HTERT RPE-1 (cell line): ENCODE results near the gene LGALS7B.
"Not testable (repeated sequence)": the region's sequence is repeated elsewhere in the genome, so short reads cannot be mapped to it uniquely, and the experiment has no call there.

Experiments
- in situ Hi-C: fragments of 300-500 bp; cut with MboI; formaldehyde crosslinking; loops from 4 replicates; pipeline ENCODE4 v1.14.3; 2020; ENCODE audit warnings: low sequenced_read_pairs

LGALS7B gene

DNA sequence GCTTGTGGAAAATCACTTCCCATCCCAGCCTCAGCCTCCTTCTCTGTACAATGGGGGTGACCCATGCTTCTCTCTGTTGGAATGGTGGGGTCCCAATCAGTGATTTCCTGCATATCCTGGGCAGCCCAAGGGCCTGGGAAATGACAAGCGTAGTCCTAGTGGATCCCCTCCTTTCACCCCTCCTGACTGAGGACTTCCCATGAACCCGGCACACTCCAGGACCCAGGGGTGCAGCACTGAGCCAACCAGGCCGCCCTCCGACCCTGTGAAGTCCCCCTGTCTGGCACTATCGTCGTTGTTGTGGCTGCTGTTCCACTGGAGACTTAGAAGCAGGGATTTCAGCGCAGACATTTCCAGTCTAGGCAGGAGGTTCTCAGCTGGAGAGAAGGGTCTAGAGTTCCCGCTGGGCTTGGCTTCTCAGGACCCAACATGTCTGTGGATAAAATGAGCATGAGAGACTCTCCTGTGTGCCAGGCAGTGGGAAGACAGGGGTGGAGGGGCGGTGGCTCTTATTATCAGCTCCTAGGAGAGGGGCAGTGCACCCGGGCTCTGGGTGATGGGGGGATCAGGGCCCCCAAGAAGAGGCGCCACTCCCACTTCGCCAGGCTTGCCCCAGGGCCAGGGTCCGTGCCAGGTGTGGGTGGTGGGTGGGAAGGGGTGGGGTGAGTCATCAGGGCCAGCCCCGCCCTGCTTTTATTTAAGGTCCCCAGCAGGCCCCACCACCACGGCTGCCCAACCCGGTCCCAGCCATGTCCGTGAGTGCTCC, at the start of gene LGALS7B:
LGALS7B (plus strand) TSS at position 723 of the 766 bp plus-strand sequence; CDS start at position 750, 27 bp downstream.
- in situ Hi-C loops = no loop called here

DNA sequence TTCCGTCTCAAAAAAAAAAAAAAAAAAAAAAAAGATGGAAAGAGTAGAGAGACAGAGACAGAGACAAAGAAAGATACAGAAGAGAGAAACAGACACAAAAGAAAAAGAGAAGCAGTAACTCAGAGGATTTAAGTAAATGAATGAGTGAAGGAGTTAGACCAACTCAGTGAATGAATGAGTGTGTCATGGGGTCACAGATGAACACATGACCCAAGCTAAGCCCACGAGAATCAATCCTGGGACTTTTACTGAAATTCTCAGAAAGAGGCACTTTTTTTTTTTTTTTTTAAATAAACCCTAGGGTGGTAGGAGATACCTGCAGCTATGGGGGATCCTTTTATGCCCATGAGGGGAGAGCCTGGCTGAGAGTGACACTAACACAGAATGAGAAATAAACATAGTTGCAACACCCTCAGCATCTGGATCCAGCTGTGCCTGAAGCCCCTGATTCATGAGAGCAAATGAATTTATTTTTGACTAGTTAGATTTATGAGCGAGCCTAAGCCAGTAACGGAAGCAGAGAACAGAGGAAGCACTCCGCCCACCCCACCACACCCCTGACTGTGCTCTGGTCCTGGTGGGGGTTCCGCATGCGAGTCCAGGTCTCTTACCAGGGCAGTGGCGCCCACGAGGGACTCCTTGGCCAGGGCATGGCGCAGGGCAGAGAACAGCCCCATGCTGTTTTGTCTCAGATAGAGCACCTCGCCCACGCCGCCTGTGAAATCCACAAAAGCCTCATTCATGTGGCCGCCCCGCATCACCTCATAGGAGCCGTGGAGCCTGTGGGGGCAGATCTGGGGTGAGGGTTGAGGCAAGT, 49.4 kb upstream of the LGALS7B start:
- in situ Hi-C loops = no loop called here

DNA sequence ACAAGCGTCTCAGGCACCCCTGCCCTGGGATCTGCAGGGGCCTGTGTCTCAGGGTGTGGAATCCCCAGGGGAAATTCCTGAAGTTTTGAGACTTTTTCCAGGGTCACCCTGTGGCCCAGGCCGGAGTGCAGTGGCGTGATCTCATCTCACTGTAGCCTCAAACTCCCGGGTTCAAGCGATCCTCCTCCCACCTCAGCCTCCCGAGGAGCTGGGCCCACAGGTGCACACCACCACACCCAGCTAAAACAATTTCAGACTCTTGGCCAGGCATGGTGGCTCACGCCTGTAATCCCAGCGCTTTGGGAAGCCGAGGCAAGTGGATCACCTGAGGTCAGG, 48.8 kb upstream of the LGALS7B start:
- in situ Hi-C loops = no loop called here

DNA sequence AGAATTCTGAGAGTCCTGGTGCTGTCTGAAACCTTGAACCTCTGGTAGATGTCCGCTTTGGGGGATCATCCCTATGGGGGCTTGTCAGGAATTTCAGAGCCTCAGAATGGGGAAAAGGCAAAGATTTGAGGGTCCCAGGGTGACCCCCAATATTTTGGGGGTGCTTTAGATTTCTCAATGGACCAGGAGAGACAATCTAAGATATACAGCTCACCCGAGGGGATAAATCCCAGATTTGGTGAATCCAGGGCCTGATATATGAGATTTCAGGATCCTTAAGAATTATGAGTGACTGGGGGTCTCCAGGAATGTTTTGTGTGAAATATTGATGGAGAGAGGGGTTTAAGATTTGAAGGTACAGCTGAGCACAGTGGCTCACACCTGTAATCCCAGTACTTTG, 48.1 kb upstream of the LGALS7B start:
- in situ Hi-C loops = no loop called here

DNA sequence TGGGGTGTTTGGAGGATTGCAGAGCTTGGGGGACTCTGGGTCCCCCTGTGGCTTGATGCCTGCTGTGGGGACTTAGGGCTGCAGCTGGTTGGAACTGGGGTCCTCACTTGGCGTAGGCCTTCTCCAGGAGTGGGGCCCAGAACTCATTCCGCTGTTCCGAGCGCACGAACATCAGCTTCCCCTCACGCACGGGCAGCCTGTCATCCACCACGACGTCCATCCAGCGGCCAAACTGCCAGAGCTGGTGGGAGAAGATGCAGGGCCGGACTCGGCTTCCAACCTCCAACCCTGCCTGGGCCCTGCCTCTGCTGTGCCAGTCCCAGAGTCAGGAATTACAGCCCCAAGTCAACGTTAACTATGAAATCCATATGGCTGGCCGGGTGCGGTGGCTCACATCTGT, 47.3 kb upstream of the LGALS7B start:
- in situ Hi-C loops = no loop called here

DNA sequence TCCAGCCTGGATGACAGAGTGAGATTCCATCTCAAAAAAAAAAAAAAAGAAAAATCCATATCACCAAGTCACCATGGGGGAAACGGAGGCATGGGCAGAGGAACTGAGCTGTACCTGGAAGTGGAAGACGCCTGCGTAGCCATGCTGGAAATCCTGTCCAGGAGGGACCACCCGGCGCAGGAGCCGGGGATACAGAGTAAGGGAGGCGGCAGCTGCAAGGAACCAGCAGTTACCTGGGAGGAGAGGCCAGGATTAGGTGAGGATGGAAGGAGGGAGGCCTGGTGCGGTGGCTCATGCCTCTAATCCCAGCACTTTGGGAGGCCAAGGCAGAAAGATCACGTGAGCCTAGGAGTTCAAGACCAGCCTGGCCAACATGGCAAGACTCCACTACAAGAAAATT, 46.7 kb upstream of the LGALS7B start:
- in situ Hi-C loops = no loop called here

DNA sequence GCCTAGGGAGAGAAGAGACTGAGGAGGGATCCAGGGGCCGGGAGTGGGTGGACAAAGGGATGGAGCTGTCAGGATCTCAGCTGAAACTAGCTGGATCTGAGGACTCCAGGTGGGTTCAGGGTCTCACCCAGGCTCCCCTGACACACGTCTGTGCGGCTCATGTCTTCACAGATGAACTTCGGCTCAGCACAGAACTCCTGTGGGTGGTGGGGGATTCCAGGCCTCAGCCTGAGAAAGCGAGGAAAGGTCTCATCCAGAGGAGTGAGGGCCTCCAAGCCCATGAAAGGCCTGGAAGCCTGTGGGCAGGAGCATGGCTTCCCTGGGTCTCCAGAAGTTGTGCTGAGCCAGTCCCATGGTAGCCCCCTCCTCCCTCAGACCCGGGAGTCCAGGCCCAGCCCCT, 46.1 kb upstream of the LGALS7B start:
- in situ Hi-C loops = no loop called here

DNA sequence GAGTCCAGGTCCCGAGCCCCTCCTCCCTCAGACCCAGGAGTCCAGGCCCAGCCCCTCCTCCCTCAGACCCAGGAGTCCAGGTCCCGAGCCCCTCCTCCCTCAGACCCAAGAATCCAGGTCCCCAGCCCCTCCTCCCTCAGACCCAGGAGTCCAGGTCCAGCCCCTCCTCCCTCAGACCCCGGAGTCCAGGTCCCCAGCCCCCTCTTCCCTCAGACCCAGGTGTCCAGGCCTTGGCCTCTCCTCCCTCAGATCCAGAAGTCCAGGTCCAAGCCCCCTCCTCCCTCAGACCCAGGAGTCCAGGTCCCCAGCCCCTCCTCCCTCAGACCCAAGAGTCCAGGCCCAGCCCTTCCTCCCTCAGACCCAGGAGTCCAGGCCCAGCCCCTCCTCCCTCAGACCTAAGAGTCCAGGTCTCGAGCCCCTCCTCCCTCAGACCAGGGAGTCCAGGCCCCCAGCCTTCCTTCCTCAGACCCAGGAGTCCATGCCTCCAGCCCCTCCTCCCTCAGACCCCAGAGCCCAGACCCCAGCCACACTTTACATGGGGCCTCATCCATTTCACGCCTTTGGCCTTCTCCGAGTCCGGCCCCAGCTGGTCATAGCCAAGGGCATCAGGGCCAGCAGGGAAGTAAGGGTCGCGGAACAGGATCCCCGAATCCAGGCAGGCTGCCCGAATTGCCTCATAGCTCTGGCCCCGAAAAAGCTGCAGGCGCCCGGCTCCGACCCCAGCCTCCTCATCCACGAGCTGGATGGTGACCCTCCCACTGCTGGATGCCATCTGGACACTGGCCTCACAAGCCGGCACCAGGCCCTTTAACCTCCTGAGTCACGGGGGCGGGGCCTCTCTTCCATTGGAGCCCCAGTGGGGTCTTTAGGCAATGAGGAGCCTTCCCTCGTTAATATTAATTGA, 45.4 kb upstream of the LGALS7B start:
- in situ Hi-C loops = no loop called here

DNA sequence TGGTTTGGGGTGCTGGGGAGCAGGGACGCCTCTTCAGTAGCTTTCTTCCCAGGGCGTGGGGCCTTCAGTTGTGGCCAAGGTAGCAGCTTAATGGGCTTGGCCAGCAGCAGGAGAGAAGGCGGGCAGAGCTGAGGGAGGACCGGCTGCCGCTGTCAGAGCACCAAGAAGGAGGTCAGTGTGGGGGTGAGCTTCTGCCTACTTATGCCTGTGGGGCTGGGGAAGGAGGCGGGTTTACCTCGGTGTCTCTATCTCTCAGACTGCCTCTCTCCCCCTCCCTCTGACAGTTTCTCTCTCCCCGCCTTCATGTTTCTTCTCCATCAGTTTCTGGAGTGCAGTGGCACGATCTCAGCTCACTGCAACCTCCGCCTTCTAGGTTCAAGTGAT, 44.7 kb upstream of the LGALS7B start, which contains the start of gene CAPN12:
CAPN12 (minus strand) TSS at position 177 of the 384 bp plus-strand sequence. CDS start 309 bp downstream, outside the sequence.
- in situ Hi-C loops = no loop called here

DNA sequence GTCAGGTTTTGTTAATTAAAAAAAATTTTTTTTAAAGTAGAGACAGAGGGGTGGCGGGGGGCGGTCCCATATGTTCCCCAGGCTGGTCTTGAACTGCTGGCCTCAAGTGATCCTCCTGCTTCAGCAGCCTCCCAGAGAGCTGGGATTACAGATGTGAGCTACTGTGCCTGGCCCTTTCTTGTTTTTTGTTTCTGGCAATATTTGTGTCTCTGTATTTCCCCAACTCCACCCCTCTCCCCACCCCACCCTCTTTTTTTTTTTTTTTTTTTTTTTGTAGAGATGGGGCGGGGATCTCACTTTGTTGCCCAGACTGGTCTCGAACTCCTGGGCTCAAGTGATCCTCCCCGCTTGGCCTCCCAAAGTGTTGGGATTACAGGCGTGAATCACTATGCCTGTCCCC, 44.1 kb upstream of the LGALS7B start:
- in situ Hi-C loops = no loop called here

DNA sequence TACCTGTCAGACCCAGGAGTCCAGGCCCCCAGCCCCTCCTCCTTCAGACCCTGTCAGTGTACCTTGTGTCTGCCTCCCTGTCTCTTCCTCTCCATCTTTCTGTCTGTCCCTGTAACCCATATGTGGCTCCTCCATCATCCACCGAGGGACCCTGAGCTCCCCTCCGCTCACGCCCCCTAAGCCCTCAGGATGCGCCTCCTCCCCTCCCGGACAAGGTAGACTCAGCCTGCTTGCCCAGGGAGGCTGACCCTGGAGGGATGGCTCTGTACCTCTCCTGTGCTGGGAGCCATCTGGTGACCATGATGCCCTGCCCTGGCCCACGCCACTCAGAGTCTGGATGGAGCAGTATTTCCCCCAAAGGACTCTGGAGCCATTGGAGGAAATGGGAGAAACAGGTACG, 43.7 kb upstream of the LGALS7B start:
- in situ Hi-C loops = no loop called here

DNA sequence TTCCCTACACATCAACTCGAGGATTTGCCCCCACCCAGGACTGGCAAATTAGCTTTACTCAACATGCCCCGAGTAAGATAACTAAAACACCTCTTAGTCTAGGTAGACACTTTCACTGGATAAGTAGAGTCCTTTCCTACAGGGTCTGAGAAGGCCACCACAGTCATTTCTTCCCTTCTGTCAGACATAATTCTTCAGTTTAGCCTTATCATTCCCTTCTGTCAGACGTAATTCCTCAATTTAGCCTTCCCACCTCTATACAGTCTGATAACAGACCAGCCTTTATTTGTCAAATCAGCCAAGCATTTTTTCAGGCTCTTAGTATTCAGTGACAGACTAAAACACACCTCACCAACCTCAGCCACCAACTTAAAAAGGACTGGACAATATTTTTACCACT, 35.2 kb upstream of the LGALS7B start:
- in situ Hi-C loops = not testable (repeated sequence)

DNA sequence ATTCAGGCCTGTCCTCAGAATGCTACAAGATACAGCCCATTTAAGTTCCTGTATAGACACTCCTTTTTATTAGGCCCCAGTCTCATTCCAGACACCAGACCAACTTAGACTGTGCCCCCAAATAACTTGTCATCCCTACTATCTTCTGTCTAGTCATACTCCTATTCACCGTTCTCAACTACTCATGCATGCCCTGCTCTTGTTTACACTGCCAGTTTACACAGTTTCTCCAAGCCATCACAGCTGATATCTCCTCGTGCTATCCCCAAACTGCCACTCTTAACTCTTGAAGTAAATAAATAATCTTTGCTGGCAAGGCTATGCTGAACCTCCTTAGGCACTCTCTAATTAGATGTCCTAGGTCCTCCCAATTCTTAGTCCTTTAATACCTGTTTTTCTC, 34.8 kb upstream of the LGALS7B start:
- in situ Hi-C loops = not testable (repeated sequence)

DNA sequence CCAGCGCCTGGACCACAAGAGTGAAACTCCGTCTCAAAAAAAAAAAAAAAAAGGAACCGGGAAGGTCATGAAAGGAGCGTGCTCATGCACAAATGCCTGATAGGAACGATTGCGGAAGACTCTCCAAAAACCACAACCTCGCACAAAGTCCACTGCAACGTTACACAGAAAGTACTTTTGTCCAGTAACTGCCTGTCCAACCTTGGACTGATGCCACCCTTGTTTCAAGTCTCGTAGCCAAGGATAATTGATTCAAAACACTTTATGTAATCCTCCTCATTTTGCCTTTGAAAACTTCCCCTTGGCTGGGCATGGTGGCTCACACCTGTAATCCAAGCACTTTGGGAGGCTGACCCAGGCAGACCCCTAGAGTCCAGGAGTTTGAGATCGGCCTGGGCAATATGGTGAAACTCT, 29.4 kb upstream of the LGALS7B start:
- in situ Hi-C loops = no loop called here

DNA sequence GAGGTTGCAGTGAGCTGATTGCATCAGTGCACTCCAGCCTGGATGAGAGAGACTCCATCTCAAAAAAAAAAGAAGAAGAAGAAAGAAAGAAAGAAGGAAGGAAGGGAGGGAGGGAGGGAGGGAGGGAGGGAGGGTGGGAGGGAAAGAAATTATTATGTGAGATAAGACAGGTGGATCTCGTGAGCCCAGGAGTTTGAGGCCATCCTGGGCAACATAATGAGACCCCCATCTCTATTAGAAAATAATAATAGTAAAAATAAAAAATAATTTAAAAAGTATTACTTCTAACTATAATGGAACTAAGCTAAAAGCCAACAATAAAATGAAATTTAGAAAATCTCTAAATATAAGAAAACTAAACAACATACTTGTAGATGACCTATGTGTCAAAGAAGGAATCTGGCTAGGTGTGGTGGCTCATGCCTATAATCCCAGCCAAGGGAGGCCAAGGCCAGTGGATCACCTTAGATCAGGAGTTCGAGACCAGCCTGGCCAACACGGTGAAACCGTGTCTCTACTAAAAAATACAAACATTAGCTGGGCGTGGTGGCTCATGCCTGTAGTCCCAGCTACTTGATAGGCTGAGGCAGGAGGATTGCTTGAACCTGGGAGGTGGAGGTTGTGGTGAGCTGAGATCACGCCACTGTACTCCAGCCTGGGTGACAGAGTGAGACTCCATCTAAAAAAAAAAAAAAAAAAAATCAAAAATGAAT, 28.0 kb upstream of the LGALS7B start:
- in situ Hi-C loops = not testable (repeated sequence)

DNA sequence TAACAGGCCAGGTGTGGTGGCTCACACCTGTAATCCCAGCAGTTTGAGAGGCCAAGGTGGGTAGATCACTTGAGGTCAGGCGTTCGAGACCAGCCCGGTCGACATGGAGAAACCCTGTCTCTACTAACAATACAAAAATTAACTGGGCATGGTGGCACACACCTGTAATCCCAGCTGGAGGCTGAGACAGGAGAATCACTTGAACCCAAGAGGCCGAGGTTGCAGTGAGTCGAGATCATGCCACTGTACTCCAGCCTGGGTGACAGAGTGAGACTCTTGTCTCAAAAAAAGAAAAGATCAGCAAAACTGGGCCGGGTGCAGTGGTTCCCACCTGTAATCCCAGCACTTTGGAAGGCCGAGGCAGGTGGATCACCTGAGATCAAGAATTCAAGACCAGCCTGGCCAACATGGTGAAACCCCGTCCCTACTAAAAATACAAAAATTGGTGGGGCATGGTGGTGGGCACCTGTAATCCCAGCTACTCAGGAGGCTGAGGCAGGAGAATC, 27.1 kb upstream of the LGALS7B start:
- in situ Hi-C loops = not testable (repeated sequence)

DNA sequence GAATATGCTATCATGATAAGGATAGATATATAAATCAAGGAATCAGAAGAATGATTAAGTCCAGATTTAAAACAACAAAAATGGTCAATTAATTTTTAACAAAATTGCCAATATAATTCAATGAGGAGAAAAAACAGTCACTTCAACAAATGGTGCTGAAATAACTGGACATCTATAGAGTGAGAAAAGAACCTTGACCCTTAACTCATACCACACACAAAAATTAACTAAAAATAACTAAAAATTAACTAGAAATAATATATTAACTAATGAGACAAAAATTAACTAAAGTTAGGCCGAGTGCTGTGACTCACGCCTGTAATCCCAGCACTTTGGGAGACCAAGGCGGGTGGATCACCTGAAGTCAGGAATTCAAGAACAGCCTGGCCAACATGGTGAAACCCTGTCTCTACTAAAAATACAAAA, 25.2 kb upstream of the LGALS7B start:
- in situ Hi-C loops = no loop called here

DNA sequence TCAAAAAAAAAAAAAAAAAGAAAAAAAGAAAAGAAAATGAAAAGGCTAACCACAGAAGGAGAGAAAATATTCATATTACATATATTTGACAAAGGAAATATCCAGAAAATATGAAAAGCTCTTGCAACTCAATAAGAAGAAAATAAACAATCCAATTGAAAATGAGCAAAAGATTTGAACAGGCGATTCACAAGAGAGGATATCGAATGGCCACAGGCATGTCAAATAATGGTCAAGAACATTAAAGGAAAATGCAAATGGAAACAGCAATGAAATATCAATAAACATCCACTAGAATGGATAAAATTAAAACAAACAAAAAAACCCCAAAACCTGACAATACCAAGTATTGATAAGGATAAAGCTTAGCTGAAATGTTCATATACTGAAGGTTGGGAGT, 23.8 kb upstream of the LGALS7B start:
- in situ Hi-C loops = no loop called here

DNA sequence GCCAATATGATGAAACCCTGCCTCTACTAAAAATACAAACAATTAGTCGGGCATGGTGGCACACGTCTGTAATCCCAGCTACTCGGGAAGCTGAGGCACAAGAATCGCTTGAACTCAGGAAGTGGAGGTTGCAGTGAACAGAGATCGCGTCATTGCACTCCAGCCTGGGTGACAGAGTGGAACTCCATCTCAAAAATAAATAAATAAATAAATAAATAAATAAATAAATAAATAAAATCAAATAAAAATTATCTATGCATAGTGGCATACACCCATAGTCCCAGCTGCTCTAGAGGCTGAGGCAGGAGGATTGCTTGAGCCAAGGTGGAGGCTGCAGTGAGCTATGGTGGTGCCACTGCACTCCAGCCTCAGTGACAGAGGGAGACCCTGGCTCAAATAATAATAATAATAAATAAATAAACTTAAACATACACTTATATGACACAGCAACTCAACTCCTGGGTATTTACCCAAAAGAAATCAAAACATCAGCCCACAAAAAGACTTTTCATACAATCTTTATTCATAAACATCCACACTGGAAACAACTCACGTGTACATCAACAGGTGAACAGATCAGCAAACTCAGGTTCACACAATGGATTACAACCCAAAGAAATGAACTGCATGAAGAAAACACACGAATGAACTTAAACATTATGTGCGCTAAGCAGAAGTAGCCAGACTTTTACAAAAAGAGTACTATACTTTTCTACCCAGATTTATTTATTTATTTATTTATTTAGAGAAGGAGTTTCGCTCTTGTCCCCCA, 22.5 kb upstream of the LGALS7B start:
- in situ Hi-C loops = no loop called here
